AG08395 (cell line): ENCODE results near the gene SENP7.
"Not testable (repeated sequence)": the region's sequence is repeated elsewhere in the genome, so short reads cannot be mapped to it uniquely, and the experiment has no call there.

Experiments used
- DNase-seq: peaks from one replicate; pipeline ENCODE4 v3.0.0; 2012; ENCODE audit warnings: mixed read lengths, low spot score

SENP7 gene

GRCh38 chr3:101521211-101521701 lies 8.2 kb upstream of the SENP7 start:
- no peak for DNase-seq

- no peak for DNase-seq
Measured at GRCh38 chr3:101519685-101520365, 6.8 kb upstream of the SENP7 start.

GRCh38 chr3:101518421-101518871 lies 5.4 kb upstream of the SENP7 start:
- DNase-seq, result no peak

- DNase-seq, result peak; percentile 75
Measured at GRCh38 chr3:101513419-101513986, 491 bp upstream of the SENP7 start.

GRCh38 chr3:101512396-101512645 lies 691 bp downstream of the SENP7 start:
- DNase-seq, result no peak

GRCh38 chr3:101509811-101510210 lies 3.2 kb downstream of the SENP7 start:
- no peak for DNase-seq

- DNase-seq, result no peak
Measured at GRCh38 chr3:101509281-101509680, 3.7 kb downstream of the SENP7 start.

- no peak for DNase-seq
Measured at GRCh38 chr3:101501783-101502182, 11.2 kb downstream of the SENP7 start.

- DNase-seq, result no peak
Measured at GRCh38 chr3:101500208-101500607, 12.8 kb downstream of the SENP7 start.

- no peak for DNase-seq
Measured at GRCh38 chr3:101497803-101498202, 15.2 kb downstream of the SENP7 start.

GRCh38 chr3:101495552-101495951 lies 17.5 kb downstream of the SENP7 start:
- no peak for DNase-seq

GRCh38 chr3:101484805-101485620 lies 28.0 kb downstream of the SENP7 start:
- peak; percentile 15 for DNase-seq

- DNase-seq, result no peak
Measured at GRCh38 chr3:101478980-101479379, 34.0 kb downstream of the SENP7 start.

- DNase-seq, result not testable (repeated sequence)
Measured at GRCh38 chr3:101474841-101475552, 38.0 kb downstream of the SENP7 start.

GRCh38 chr3:101468676-101469075 lies 44.3 kb downstream of the SENP7 start:
- not testable (repeated sequence) for DNase-seq

- DNase-seq, result not testable (repeated sequence)
Measured at GRCh38 chr3:101467310-101467663, 45.7 kb downstream of the SENP7 start.

GRCh38 chr3:101466465-101467309 lies 46.3 kb downstream of the SENP7 start:
- no peak for DNase-seq

- DNase-seq, result no peak
Measured at GRCh38 chr3:101464235-101464634, 48.8 kb downstream of the SENP7 start.

- no peak for DNase-seq
Measured at GRCh38 chr3:101461451-101461850, 51.6 kb downstream of the SENP7 start.

- no peak for DNase-seq
Measured at GRCh38 chr3:101458387-101458786, 54.6 kb downstream of the SENP7 start.

GRCh38 chr3:101454629-101455028 lies 58.4 kb downstream of the SENP7 start:
- no peak for DNase-seq

GRCh38 chr3:101453961-101454360 lies 59.1 kb downstream of the SENP7 start:
- no peak for DNase-seq
